HG02852 (cell line): ENCODE data around the gene B4GALNT4.
"Not testable (repeated sequence)": the region's sequence is repeated elsewhere in the genome, so short reads cannot be mapped to it uniquely, and the experiment has no call there.

Source experiments
- ATAC-seq: cut with Tn5 transposase; IDR thresholded peaks from one replicate; pipeline ENCODE4 v1.9.1; 2021; ENCODE audit warnings: mild to moderate bottlenecking, moderate library complexity; ENCODE audit not compliant: unreplicated experiment

B4GALNT4 gene

DNA sequence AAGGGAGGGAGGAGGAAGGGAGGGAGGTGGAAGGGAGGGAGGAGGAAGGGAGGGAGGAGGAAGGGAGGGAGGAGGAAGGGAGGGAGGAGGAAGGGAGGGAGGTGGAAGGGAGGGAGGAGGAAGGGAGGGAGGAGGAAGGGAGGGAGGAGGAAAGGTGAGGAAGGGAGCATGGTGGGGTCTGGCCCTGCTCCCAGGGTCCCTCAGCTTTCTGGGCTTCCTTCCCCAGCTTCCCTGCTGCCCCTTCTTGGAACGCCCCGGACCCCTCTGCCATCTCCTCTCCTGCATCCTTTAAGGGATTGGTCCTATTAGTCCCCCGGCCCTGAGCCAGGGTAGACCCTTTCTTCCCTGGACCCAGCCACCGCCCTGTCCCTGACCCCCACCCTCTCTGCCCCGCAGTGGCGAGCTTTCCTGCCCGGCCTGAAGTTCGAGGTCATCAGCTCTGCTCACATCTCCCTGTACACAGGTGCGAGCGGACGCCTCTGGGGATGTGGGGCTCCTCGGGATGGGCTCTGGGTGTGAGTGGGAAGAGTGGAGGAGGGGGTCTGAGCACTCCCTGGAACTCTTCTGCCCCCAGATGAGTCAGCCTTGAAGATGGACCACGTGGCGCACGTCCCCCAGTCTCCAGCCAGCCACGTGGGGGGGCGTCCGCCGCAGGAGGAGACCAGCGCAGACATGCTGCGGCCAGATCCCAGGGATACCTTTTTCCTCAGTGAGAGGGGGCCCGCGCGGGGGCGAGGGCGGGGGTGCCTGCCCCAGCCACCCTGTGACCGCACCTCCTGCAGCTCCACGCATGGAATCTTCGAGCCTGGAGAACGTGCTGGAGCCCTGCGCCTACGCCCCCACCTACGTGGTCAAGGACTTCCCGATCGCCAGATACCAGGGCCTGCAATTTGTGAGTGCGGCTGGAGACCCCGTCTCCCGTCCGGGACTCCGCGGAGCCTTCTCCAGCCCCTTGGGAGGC lies 6.0 kb downstream of the B4GALNT4 start:
- ATAC-seq, result no peak

DNA sequence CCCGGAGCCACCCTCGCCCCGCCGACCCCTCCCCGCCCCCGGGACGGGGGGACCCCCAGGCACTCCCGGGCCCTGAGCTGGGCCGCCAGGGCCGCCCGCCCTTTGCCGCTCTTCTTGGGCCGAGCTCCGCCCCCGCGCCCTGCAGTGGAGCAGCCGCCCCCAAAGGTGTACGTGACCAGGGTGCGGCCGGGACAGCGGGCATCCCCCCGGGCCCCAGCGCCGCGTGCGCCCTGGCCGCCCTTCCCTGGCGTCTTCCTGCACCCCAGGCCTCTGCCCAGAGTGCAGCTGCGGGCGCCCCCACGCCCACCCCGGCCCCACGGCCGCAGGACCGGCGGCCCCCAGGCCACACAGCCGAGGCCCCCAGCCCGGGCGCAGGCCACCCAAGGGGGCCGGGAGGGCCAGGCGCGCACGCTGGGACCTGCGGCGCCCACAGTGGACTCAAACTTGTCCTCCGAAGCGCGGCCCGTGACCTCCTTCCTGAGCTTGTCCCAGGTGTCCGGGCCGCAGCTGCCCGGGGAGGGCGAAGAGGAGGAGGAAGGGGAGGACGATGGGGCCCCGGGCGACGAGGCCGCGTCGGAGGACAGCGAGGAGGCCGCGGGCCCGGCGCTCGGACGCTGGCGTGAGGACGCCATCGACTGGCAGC lies 7.4 kb downstream of the B4GALNT4 start:
- no peak for ATAC-seq

DNA sequence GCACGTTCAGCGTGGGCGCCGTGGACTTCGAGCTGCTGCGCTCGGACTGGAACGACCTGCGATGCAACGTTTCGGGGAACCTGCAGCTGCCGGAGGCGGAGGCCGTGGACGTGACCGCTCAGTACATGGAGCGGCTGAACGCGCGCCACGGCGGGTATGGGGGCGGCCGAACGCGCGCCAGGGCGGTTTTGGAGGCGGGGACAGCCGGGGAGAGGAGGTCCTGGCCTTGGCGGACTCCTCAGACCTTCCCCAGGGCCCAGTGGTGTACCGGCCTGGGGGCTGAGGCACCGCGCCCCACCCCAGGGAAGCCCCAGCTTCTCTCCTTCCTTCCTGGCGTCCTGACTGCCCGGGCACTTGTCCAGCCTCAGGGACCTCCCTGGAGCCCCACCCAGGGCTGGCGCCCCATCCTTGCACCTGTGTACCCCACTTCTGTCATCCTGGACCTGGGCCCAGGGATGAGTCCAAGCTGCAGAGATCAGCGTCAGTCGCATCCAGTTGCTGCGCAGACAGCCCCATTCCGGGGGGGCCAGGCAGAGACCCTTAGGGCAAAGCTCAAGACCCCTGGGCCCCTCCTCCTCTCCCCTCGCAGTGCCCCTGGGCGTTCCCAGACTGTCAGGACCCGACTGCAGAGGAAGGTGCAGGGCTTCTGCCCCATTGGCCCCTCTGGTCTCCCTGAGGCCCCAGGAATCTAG lies 8.0 kb downstream of the B4GALNT4 start:
- ATAC-seq, result no peak

DNA sequence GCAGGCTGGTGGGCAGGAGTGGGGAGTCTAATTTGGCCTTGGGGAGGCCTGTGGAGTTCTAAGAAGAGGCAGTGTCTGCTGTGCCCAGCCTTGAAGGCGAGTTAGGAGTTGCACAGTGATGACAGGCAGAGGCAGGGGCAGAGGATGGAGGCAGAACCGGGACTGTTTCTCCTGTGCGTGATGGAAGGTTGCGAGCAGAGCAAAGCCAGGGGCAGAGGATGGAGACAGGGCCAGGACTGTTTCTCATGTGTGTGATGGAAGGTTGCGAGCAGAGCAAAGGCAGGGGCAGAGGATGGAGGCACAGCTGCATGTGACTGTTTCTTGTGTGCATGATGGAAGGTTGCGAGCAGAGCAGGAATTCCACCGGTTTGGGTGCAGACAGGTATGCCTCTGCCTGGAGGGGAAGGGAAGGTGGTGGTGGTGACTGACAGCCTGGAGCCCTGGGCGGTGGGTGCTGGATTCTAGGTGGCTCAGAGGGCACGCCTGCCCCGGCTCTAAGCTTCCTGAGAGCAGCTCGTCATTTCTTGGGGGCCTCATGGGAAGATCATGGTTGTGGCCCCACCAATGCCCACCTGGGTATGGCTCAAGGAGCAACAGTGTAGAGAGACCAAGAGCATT lies 8.7 kb downstream of the B4GALNT4 start:
- ATAC-seq, result no peak

DNA sequence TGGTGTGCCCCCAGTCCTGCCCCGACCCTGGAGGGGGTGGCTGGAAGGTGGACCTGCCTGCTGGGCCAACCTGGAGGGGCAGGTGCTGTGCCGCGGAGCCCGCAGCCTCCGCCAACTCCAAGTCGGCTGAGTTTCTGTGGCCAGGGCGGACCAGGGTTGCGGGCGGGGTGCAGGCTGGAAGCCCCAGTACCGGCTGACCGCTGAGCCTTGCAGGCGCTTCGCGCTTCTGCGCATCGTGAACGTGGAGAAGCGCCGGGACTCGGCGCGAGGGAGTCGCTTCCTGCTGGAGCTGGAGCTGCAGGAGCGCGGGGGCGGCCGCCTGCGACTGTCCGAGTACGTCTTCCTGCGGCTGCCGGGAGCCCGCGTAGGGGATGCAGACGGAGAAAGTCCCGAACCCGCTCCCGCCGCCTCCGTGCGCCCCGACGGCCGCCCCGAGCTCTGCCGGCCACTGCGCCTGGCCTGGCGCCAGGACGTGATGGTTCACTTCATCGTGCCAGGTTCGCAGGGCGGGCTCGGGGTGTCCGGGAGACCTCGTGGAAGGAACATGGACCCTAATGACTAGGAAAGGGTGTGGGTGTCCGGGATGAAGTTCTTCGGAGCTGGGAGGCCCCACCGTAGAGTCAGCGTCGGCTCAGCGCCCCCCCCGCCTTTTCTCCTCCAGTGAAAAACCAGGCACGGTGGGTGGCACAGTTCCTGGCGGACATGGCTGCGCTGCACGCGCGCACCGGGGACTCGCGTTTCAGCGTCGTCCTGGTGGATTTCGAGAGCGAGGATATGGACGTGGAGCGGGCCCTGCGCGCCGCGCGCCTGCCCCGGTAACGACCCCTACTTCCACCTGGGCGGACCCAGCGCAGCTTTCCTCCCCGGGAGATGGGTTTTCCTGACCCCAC lies 10.2 kb downstream of the B4GALNT4 start:
- ATAC-seq, result no peak

DNA sequence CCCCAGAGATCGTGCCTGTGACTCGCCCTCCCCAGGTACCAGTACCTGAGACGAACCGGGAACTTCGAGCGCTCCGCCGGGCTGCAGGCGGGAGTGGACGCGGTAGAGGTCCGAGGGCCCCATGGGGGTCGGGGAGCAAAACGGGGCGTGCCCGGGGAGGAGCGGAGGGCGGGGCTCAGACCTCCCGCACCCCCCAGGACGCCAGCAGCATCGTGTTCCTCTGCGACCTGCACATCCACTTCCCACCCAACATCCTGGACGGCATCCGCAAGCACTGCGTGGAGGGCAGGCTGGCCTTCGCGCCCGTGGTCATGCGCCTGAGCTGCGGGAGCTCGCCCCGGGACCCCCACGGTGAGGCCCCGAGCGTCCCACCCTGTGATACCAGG lies 10.8 kb downstream of the B4GALNT4 start:
- ATAC-seq, result no peak

DNA sequence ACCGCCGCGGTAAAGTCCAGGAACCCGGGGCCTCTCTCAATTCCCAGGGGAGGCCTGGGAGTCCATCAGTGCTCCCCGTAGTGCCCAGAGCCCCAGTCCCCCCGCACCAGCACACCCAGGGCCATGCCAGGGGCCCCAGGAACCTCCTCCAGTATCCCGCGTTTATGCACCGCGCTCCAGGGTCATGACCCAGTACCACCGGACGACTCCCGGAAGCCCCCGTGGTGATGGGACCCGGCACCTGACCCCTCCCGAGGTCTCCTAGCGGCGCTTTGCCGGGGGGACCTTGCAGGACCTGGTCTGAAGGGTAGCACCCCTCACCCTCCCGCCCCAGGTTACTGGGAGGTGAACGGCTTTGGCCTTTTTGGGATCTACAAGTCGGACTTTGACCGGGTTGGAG lies 11.2 kb downstream of the B4GALNT4 start:
- no peak for ATAC-seq

DNA sequence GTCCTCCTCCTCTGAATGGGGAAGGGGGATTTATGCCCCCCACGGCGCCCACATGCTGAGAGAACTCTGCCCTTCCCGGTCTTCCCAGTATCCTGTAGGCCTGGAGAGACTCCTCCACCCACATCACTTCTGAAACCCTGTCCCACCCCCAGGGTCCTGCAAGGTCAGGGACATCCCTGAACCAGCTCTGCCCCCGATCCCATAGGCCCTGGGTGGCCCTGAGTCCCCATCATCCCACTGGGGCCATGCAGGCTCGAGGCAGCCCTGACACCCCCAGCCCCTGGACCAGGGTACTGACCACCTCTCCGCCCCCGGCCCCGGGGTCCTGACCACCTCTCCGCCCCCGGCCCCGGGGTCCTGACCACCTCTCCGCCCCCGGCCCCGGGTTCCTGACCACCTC lies 11.7 kb downstream of the B4GALNT4 start:
- no peak for ATAC-seq

DNA sequence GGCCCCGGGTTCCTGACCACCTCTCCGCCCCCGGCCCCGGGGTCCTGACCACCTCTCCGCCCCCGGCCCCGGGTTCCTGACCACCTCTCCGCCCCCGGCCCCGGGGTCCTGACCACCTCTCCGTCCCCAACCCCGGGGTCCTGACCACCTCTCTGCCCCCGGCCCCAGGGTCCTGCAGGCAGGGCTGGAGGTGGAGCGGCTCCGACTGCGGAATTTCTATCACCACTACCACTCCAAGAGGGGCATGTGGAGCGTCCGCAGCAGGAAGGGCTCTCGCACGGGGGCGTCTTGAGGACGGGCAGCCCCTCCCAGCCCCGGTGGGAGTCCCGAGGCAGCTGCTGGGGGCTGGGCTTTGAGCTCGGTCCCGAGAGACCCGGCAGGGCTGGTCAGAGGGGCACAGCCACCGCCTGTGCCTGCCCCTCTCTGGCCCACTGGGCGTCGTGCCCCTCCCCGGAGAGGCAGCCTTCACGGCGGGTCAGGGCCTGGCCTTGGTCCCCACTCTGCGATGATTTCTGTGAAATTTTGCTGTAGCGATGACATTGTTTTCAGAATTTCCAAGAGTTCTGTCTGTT lies 12.3 kb downstream of the B4GALNT4 start:
- no peak for ATAC-seq

DNA sequence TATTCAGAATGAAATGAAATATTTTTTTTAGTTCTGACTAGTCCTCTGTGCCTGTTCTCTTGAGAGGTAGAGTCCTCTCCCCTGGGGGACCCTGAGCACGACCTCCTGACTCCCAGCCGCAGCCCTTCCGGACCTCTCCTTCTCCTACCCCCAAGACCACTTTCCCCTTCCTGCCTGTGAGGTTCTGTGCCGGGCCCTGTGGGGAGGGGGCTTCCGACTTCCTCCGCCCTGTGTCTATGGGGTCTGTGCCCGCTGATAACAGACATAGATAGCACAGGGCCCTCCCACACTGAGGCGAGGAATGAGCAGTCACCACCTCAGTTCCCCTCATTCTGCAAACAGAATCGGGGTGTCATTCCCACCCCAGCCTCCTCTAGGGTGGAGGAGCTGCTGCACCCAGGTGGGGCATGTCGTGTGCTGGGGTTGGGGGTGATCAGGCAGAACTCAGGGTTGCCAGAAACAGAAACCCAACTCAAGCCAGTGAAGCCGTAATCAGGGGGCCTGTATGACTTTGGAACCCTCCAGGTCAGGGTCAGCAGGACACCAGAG lies 12.9 kb downstream of the B4GALNT4 start:
- no peak for ATAC-seq

DNA sequence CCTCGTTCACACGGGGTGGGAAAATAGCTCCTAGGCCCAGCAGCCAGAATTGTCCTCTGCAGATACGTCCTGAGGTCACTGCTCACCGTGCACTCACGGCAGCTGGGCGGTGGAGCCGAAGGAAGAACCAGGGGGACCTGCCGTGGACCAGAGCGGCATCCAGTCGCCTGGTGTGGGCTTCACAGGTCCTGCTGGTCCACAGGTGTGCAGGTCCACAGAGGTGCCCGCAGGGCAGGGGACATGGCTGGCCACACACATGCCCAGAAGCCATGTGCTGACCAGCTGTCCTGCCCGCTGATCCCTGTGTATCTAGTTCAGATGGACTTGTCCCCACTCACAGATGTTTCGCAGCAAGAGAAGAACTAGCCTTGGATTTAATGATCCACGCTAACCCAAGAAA lies 14.1 kb downstream of the B4GALNT4 start:
- ATAC-seq, result no peak

DNA sequence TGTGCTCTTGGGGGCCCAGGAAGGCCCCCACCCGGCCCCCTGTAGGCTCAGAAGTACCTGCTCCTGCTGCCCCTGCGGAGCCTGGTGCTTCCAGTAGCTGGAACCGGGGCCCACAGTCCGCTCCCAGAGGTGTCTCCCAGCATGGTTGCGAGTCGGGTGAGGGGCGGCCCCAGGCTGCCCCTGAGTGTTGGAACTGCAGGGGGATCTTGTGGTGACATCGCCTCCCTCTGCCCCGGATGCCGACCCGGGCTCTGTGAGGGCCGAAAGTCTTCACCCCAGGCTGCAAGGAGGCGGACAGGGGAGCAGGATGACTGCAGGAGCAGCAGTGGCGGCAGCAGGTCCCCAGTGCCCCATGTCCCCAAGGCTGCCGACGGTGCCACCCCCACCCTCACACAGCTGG lies 15.2 kb downstream of the B4GALNT4 start:
- ATAC-seq, result no peak

DNA sequence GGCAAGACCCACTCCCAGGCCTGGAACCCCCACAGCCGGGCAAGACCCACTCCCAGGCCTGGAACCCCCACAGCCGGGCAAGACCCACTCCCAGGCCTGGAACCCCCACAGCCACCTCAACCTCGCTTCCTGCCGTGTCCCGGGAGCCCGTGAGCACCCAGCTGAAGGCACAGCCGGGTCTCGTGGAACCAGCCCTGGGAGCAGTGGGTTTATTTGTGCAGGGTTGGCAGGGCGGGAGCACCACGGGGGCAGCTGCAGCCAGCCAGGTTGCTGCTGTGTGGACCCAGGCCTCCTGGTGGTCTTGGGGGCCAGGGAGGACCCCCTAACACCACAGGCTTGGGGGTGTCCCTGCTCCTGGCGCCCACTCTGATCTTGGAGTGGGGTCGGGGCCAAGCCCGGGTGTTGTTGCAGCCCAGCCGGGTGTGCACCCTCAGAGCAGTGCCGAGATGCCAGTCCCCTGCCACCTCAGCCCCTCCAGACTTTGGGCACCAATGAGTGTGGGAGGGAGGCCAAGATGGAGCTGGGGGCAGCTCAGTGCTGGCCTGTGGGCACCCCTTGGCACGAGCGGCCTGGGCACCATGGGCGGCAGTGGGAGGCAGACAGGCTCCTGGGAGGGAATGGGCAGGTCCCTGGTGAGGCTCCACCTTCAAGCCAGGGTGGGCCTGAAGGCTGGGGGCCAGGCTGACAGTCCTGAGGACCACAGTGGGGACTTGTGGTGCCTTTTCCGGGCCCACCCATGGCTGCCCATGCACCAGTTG lies 16.5 kb downstream of the B4GALNT4 start:
- ATAC-seq, result no peak

DNA sequence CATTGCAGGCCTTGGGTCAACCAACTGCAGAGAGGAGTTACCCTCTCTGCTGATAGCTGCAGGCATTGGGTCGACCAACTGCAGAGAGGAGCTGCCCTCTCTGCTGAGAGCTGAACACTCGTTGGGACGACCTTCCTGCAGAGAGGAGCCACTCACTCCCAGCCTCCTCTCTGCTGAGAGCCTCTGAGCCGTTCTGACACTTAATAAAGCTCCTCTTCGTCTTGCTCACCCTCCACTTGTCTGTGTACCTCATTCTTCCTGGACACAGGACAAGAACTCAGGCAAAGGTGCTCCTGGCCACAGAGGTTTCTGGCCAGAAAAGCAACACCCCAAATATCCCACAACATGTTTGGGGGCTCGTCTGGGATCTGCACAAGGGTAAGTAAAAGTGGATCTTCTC lies 17.2 kb downstream of the B4GALNT4 start:
- no peak for ATAC-seq

DNA sequence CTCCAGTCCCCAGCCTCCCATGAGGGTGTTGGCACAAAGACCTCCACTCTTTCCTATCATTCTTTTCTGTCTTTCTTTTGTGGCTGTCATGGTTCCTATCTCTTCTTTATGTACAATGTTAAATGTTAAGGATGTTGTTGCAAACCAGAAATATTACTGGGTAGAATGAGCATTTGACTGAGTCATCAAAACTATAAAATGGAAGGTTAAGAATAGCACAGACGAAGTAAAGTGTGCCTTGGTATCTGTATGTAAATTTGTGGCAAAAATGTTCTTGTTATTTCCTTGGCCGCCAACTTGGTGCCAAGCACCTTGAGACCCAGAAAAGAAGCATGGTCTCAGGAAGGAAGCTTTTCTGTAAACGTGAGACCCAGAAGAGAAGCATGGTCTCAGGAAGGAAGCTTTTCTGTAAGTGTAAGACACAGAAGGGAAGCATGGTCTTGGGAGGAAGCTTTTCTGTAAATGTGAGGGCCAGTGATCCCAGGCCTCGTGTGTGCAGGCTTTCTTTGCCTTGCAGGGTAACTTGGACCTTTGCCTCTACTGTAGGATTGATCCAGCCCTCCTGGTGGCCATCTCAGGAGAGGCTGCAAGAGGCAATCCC lies 18.0 kb downstream of the B4GALNT4 start:
- ATAC-seq, result no peak

DNA sequence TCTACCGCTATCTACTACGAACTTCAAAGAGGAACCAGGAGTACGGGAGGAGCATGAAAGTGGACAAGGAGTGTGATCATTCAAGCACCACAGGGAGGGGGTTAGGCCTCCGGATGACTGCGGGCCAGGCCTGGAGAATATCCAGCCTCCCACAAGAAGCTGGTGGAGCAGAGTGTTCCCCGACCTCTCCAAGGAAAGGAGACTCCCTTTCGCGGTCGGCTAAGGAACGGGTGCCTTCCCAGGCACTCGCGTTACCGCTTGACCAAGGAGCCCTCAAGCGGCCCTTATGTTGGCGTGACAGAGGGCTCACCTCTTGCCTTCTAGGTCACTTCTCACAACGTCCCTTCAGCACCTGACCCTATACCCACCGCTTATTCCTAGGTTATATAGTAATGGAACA lies 20.1 kb downstream of the B4GALNT4 start:
- ATAC-seq, result not testable (repeated sequence)

DNA sequence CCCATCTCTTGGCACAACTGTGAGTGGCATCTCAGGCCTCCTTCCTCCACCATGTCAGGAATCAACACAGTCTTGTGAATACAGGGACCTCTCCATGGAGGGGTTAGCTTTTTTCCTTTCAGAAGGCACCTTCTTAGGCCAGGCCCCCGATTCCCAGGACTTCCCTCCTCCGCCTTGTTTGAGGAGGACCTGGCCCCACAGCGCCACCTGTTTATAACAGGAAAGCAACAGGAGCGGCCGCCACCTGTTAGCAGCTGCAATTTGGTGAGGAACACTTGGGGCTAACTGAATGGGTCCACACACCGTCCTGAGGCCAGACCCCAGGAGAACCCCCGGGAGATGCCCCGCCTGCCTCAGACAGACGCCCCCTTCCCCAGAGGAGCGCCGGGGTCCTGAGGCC lies 20.9 kb downstream of the B4GALNT4 start:
- ATAC-seq, result no peak
